HG03354 (cell line): Measurements from ENCODE around the gene NFAM1.
A peak's percentile ranks its signal among the peaks of the same experiment; 100 is the strongest.

Experiments used
- ATAC-seq: cut with Tn5 transposase; IDR thresholded peaks from one replicate; pipeline ENCODE4 v1.9.1; 2021; ENCODE audit warnings: mild to moderate bottlenecking; ENCODE audit not compliant: unreplicated experiment, poor library complexity, severe bottlenecking

NFAM1 gene

DNA sequence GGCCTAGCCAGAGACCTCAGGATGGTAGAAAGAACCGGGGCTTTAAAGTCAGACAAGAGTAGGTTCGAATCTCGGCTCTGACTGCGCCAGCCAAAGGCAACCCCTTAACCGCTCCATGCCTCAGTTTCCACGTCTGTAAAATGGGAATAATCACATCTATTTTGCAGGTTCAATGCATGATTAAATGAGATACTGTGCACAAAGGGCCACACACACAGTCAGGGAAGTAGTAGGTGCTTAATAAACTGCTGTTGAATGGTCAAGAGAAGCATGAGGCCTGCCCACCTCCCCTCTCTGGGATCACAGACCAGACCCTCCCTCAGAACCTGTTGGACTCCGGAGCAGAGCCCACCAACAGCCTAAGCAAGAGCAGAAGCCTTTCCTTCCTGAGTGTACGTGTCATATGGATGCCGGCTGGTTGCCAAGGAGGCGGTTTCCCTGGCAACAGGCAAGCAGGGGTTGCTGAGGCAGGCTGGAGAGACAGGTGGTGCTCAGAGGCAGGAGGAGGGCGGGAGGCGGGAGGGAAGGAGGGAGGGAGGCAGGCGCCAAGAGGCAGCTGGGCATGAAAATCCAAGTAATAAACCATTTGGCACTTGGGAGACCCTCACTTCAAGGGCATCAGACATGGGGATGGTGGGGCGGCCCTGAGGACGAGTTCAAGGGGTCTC, 43.9 kb downstream of the NFAM1 start:
- no peak for ATAC-seq

GRCh38 chr22:42387631-42388030, 44.6 kb downstream of the NFAM1 start:
- ATAC-seq, result no peak

- no peak for ATAC-seq
Measured at GRCh38 chr22:42385696-42386095, 46.5 kb downstream of the NFAM1 start.

GRCh38 chr22:42384506-42384905, 47.7 kb downstream of the NFAM1 start:
- ATAC-seq, result no peak

- ATAC-seq, result no peak
Measured at GRCh38 chr22:42383851-42384417, 48.3 kb downstream of the NFAM1 start.

DNA sequence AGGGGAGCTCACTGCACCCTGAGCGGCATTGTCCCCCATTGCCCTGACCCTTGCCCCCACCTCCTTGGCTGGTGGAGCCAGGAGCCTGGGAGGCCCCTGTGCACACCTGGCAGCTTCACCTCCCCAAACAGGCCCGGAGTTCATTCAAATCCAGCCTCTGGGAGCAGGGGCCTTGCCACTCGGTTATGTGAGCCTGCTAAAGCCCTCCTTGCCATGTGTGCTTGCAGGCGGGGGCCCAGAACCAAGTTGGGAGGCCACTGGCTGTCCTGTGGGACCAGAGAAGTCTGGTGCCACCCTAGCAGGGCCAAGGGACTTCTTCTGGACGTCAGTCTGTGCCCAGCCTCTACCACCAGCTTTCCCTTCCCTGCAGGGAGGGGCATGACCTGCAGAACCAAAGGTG, 48.9 kb downstream of the NFAM1 start:
- ATAC-seq, result no peak

DNA sequence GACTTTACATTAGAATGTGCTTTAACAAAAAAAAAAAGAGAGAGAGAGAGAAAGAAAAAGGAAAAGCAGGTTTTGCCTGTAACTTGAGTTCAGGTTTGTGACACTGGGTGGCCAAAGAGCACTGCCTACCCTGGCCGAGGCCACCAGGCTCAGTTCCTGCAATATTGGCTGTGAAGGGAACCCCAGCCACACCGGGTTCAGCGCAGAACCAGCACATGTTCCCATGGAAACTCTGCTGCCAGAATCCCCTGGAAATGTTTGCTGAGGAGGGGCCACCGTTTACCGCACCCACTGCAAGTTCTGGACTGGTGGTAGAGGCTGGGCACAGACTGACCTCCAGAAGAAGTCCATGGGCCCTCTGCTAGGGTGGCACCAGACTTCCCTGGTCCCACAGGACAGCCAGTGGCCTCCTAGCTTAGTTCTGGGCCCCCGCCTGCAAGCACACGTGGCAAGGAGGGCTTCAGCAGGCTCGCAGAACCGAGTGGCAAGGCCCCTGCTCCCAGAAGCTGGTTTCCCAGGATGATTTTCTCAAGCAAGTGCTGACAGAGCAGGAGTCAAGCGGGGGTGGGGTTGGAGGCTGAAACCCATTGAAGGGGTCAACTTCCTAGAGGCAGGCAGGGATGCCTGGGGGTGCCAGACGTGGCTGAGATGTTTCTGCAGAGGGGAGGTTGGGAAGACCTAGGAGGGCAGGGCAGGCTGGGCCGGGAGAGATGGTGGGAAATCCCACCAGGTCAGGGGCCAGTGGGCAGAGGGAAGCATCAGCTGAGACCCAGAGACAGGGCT, 51.2 kb downstream of the NFAM1 start:
- ATAC-seq, result no peak

- ATAC-seq, result no peak
Measured at GRCh38 chr22:42379966-42380537, 52.2 kb downstream of the NFAM1 start.

- no peak for ATAC-seq
Measured at GRCh38 chr22:42376711-42377554, 55.3 kb downstream of the NFAM1 start.

DNA sequence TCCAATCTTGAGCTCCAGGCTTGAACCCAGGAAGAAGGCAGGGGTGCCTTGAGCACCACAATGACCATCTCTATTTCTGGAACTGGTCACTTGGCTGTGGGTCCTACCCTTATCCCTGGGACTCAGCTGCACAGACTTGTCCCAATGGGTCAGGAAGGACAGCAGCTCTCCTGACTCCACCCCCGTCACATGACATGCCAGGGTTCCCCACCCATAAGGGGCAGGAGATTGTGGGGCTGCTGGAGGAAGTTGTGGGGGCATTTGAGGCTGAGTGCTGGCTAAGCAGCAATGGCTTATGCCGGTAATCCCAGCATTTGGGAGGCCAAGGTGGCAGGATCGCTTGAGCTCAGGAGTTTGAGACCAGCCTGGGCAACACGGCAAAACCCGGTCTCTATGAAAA, 56.2 kb downstream of the NFAM1 start:
- ATAC-seq, result no peak

GRCh38 chr22:42372976-42373375, 59.2 kb downstream of the NFAM1 start:
- no peak for ATAC-seq

DNA sequence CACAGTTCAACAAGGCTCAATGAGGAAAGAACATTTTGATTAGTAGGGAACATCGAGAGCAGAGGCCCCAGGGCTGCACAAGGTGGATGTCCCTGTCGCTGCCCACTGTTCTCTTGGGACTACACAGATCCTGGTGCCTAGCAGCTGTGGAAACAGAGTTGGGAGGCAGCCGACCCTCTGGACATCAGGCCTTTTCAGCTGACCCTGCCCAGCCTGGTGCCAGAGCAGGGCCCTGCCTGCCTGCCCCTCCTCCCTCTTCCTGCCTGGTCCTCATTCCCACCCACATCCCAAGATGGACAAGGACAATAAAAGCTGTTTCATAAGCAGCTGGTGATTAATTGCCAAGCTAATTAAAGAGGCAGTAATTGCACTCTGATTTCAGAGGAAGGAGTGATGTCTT, 60.7 kb downstream of the NFAM1 start:
- no peak for ATAC-seq

- ATAC-seq, result no peak
Measured at GRCh38 chr22:42371099-42371498, 61.1 kb downstream of the NFAM1 start.

DNA sequence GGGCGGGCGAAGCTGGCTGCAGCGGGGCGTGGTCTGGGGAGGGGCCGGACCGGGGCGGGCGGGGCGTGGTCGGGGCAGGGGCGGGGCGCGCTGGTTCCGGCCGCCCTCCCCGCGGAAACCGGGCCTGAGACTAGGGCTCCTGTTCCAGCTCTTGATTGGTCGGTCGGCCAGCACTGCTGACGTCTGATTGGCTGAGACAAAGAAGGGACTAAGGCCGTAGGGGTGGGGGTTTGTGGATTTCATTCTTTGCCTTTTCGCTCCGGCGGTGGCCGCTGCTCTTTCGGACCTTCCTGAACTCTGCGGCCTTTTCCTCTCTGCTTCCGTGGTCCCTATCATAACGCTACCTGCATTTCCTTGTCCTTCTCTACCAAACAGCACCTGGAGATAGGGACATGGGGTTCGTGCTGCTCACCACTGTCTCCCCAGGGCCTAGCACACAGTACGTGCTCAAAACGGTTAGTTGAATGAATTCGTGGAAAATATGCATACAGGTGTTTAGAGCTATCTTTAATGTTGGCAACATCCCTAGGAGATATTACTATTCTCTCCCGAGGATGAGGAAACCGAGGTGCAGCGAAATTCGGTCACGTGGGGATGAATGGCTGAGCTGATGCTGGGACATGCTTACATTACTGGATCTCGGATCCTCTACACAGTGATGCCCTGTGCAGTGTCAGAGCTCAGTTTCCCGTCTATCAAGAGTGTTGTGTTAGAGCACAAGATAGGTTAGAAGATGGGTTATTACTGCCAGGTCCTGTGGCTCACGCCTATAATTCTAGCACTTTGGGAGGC, 62.8 kb downstream of the NFAM1 start:
- peak; percentile 97 for ATAC-seq

GRCh38 chr22:42368379-42369249, 63.6 kb downstream of the NFAM1 start:
- peak; percentile 21 for ATAC-seq

GRCh38 chr22:42367980-42368378, 64.2 kb downstream of the NFAM1 start:
- ATAC-seq, result no peak

DNA sequence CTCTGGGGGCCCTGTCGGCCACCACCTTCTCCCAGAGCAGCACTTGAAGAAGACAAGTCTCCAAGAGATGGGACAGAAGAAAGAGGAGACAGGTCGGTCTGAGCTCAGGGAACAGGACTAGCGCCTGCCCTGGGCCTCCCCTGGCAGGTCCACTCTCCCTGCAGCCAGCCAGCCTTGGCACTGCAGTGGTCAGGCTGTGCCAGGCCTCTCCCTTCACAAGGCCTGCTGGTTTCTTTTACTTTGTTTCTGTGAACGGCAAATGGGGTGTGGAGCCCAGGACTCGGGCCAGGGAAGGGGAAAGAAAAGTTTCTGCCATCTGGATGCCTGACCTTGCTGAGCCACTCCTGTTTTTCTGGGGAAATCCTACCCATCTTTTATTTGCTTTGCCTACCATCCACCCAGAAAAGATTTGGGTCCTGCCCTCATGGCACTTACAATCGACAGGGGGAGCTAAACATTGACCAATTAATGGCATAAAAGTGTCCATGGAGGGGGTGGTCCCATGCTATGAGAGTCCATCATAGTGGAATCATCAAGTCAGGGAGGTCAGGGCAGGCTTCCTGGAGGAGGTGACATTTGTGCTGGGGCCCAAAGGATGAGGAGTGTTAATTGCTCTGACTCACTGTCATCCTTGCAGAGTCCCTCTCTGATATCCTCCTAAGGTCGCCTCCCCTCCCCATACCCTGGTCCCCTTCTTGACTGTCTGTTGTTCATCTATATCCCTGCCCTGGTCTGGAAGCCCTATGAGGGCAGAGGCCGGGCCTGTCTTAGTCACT, 65.2 kb downstream of the NFAM1 start:
- no peak for ATAC-seq
